ENCODE data around the gene CRCP.

DNA sequence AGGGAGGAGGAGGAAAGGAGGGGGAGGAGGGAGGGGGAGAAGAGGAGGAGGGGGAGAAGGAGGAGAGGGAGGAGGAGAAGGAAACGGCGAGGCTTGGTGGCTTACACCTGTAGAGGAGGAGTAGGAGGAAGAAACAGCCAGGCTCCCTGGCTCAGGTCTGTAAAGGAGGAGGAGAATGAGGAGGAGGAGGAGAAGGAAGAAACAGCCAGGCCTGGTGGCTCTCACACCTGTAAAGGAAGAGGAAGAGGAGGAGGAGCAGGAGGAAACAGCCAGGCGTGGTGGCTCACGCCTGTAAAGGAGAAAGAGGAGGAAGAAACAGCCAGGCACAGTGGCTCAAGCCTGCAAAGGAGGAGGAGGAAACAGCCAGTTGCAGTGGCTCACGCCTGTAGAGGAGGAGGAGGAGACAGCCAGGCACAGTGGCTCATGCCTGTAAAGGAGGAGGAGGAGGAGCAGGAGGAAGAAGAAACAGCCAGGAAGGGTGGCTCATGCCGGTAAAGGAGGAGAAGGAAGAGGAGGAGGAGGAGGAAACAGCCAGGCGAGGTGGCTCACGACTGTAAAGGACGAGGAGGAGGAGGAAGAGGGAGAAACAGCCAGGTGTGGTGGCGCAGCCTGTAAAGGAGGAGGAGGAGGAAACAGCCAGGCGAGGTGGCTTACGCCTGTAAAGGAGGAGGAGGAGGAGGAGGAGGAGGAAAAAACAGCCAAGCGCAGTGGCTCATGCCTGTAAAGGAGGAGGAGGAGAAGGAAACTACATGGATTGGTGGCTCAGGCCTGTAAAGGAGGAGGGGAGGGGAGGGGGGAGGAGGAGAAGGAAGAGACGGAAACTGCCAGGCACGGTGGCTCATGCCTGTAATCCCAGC, 14.9 kb upstream of the CRCP start:
- TF ChIP-seq, protein P1, sequence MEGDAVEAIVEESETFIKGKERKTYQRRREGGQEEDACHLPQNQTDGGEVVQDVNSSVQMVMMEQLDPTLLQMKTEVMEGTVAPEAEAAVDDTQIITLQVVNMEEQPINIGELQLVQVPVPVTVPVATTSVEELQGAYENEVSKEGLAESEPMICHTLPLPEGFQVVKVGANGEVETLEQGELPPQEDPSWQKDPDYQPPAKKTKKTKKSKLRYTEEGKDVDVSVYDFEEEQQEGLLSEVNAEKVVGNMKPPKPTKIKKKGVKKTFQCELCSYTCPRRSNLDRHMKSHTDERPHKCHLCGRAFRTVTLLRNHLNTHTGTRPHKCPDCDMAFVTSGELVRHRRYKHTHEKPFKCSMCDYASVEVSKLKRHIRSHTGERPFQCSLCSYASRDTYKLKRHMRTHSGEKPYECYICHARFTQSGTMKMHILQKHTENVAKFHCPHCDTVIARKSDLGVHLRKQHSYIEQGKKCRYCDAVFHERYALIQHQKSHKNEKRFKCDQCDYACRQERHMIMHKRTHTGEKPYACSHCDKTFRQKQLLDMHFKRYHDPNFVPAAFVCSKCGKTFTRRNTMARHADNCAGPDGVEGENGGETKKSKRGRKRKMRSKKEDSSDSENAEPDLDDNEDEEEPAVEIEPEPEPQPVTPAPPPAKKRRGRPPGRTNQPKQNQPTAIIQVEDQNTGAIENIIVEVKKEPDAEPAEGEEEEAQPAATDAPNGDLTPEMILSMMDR (IDR thresholded peaks at IDR 0.05) = no peak
- TF ChIP-seq EP300 (IDR thresholded peaks at IDR 0.05) (no peak), POLR2A (IDR thresholded peaks at IDR 0.05) (peak; percentile 21 to 53), POLR2AphosphoS5 (IDR thresholded peaks at IDR 0.05) (peak in 3 of 4 donors; percentile 29 to 51 (median 40))

Data from sigmoid colon (tissue), 4 donors.